ENCODE measurements around the gene OXT. TPM values are rescaled to one million over a fixed set of nuclear protein-coding genes. Genes with fewer than 3 reads are reported as not detected.
"Not testable (repeated sequence)": the region's sequence is repeated elsewhere in the genome, so short reads cannot be mapped to it uniquely, and the experiment has no call there.

OXT gene
- total and polyA plus RNA-seq, 2 donors (not counting 1 experiment from before 2014, with no cell fraction given): 1.0 to 1.7 TPM

DNA sequence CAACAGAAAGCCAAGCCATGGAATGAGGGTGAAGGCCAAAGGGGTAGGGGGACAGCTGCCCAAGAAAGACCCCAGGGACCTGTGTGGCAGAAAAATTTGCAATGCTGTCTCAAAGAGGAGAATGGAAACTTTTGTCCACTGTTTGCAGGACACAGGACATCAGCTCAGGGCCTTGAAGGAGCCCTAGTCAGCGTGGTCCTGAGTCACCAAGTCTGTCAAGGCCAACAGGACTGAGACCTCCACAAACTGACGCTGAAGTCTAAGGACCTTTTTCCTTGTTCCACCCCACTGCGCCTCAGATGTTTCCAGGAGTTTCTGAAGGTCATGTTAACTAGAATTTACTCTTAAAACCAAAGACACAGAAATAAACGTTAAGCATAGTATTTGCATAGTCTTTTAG lies 44.9 kb downstream of the OXT start:
- Histone ChIP-seq H3K4me3 (ENCODE audit: control extremely low read depth in 1 of 5, extremely low read depth in 1 of 5, insufficient read depth in 1 of 5, low read depth in 2 of 5, low read length in 4 of 5) (no peak overlapping the region), H2AFZ (ENCODE audit: insufficient read depth, low read depth, low read length, poor library complexity, severe bottlenecking) (no peak overlapping the region), H3K36me3 (replicated peaks in 1 of 2; ENCODE audit: control extremely low read depth in 1 of 2, control insufficient read depth in 1 of 2, extremely low read depth in 1 of 2, insufficient read depth in 2 of 2, low read length in 1 of 2) (peaks cover 3 to 17% of the 10 kb centered on the region in 2 experiments), H3K4me2 (replicated peaks; ENCODE audit: low read depth, low read length, poor library complexity, severe bottlenecking) (no peak overlapping the region), H3K27ac (ENCODE audit: low read length in 2 of 2) (no peak overlapping the region), H3K9ac (ENCODE audit: low read length) (no peak overlapping the region), H3K4me1 (ENCODE audit: control insufficient read depth in 2 of 2, insufficient read depth in 2 of 2, low read length in 2 of 2) (peaks cover 0 to 4% of the 10 kb centered on the region in 2 donors), H4K20me1 (ENCODE audit: control insufficient read depth, insufficient read depth, low read length, poor library complexity, severe bottlenecking) (peaks cover 4% of the 10 kb centered on the region), H3K79me2 (ENCODE audit: control insufficient read depth, insufficient read depth, low read length) (peaks cover 4% of the 10 kb centered on the region), H3K27me3 (replicated peaks in 1 of 4; ENCODE audit: control extremely low read depth in 1 of 4, control insufficient read depth in 3 of 4, insufficient read depth in 4 of 4, low read length in 3 of 4) (no peaks in the 10 kb centered on the region), H3K9me3 (ENCODE audit: control extremely low read depth in 1 of 3, control insufficient read depth in 2 of 3, insufficient read depth in 1 of 3, low read length in 2 of 3) (no peaks in the 10 kb centered on the region)
- ATAC-seq (ENCODE audit: low read depth) (no peak), DNase-seq (no peak)
- CTCF ChIA-PET: interaction anchor here (0.7 to 6.7 kb wide), 9 partner anchors 13 to 217 kb away, joined by 3 to 68 read pairs (median 5); partner anchors contain the start of genes GNRH2 and OXT
- Mint-ChIP-seq H3K4me1 (peaks cover 13% of the 10 kb centered on the region), H3K4me3 (no peak overlapping the region), H3K27me3 (no peaks in the 10 kb centered on the region), H3K9me3 (ENCODE audit: insufficient read depth) (no peaks in the 10 kb centered on the region), H3K27ac (no peak overlapping the region)
- no peak for TF ChIP-seq EZH2 (IDR thresholded peaks at IDR 0.05; ENCODE audit: borderline replicate concordance, insufficient read depth, low read depth, low read length, poor library complexity, severe bottlenecking)
- TF ChIP-seq, protein P1, sequence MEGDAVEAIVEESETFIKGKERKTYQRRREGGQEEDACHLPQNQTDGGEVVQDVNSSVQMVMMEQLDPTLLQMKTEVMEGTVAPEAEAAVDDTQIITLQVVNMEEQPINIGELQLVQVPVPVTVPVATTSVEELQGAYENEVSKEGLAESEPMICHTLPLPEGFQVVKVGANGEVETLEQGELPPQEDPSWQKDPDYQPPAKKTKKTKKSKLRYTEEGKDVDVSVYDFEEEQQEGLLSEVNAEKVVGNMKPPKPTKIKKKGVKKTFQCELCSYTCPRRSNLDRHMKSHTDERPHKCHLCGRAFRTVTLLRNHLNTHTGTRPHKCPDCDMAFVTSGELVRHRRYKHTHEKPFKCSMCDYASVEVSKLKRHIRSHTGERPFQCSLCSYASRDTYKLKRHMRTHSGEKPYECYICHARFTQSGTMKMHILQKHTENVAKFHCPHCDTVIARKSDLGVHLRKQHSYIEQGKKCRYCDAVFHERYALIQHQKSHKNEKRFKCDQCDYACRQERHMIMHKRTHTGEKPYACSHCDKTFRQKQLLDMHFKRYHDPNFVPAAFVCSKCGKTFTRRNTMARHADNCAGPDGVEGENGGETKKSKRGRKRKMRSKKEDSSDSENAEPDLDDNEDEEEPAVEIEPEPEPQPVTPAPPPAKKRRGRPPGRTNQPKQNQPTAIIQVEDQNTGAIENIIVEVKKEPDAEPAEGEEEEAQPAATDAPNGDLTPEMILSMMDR (IDR thresholded peaks at IDR 0.05): no peak
- 90% methylated on average over 2 of the region's 4 CpGs for WGBS (ENCODE audit: insufficient coverage)
- POLR2A ChIA-PET: no interaction called here
- intact Hi-C loops (cut with micrococcal nuclease): loop anchor here (5.0 kb wide), 1 partner anchor 44 kb away; the partner anchor contains the start of gene OXT

DNA sequence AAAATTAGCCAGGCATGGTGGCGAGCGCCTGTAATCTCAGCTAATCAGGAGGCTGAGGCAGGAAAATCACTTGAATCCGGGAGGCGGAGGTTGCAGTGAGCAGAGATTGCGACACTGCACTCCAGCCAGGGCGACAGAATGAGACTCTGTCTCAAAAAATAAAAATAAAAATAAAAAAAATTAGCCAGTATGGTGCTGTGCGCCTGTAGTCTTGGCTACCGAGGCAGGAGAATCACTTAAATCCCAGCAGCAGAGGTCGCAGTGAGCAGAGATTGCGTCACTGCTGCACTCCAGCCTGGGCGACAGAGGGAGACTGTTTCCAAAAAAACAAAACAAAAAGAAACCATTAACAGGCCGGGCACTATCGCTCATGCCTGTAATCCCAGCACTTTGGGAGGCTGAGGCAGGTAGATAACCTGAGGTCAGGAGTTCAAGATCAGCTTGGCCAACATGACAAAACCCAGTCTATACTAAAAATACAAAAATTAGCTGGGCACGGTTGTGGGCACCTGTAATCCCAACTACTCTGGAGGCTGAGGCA lies 46.5 kb downstream of the OXT start:
- Histone ChIP-seq H3K36me3 (replicated peaks in 1 of 2; ENCODE audit: control extremely low read depth in 1 of 2, control insufficient read depth in 1 of 2, extremely low read depth in 1 of 2, insufficient read depth in 2 of 2, low read length in 1 of 2) (peaks cover 6 to 32% of the 10 kb centered on the region in 2 experiments), H3K9me3 (ENCODE audit: control extremely low read depth in 1 of 3, control insufficient read depth in 2 of 3, insufficient read depth in 1 of 3, low read length in 2 of 3) (peaks cover 2 to 14% (median 8%) of the 10 kb centered on the region in 3 donors)
- H2AFZ ChIP-seq (ENCODE audit: insufficient read depth, low read depth, low read length, poor library complexity, severe bottlenecking); H3K4me3 ChIP-seq (ENCODE audit: control extremely low read depth in 1 of 5, extremely low read depth in 1 of 5, insufficient read depth in 1 of 5, low read depth in 2 of 5, low read length in 4 of 5); H3K9ac ChIP-seq (ENCODE audit: low read length); H3K27ac ChIP-seq (ENCODE audit: low read length in 2 of 2); H3K4me1 ChIP-seq (ENCODE audit: control insufficient read depth in 2 of 2, insufficient read depth in 2 of 2, low read length in 2 of 2); H3K27ac Mint-ChIP-seq; H3K4me3 Mint-ChIP-seq; H3K27me3 Mint-ChIP-seq; H3K9me3 Mint-ChIP-seq (ENCODE audit: insufficient read depth); H3K27me3 ChIP-seq (replicated peaks in 1 of 4; ENCODE audit: control extremely low read depth in 1 of 4, control insufficient read depth in 3 of 4, insufficient read depth in 4 of 4, low read length in 3 of 4); POLR2A ChIA-PET; H3K4me2 ChIP-seq (replicated peaks; ENCODE audit: low read depth, low read length, poor library complexity, severe bottlenecking); H4K20me1 ChIP-seq (ENCODE audit: control insufficient read depth, insufficient read depth, low read length, poor library complexity, severe bottlenecking); H3K79me2 ChIP-seq (ENCODE audit: control insufficient read depth, insufficient read depth, low read length): not testable (repeated sequence)
- DNase-seq (peak; percentile 56), ATAC-seq (ENCODE audit: low read depth) (peak; percentile 68)
- CTCF ChIA-PET: interaction anchor here (0.7 to 6.7 kb wide), 5 partner anchors 27 to 199 kb away, joined by 3 to 68 read pairs (median 3); no protein-coding TSS in a partner anchor
- H3K4me1 Mint-ChIP-seq: peaks cover 14% of the 10 kb centered on the region
- TF ChIP-seq, protein P1 (IDR thresholded peaks at IDR 0.05): peak; percentile 50
- intact Hi-C loops (cut with micrococcal nuclease): loop anchor here (2.0 to 5.0 kb wide), 2 partner anchors 46 to 199 kb away; partner anchors contain the start of gene OXT
- WGBS (ENCODE audit: insufficient coverage): 55% methylated on average over 9 of the region's 14 CpGs

Measured in B cell (primary cell).